HL-60/S4 (cell line): ENCODE results near the gene ARHGAP27.

Experiments used
- in situ Hi-C: fragments of 300-500 bp; cut with MboI; formaldehyde crosslinking; loops from 2 replicates; pipeline ENCODE4 v1.14.3; 2022; ENCODE audit warnings: low sequenced_read_pairs

The ARHGAP27 gene

DNA sequence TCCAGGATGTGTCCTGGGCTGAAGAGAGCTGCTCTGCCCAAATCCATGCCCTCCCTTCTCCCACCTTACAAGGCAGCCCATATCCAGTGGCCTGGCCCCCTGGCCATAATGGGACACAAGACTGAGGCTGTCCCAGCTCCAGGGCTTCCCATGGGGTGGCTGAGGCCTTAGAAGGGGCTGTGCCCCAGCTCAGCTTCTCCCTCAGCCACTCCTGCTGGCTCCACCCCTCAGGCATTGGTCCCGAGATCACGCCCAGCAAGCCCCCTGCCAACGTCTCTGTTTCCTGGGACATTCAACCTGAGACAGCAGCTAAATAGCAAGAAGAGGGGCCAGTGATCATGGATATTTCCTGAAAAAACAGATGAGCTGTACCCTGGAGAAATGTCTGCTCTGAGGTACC lies 43.3 kb downstream of the ARHGAP27 start:
- in situ Hi-C loops: loop anchor here (5.0 kb wide), 1 partner anchor 112 kb away; no protein-coding TSS in a partner anchor

DNA sequence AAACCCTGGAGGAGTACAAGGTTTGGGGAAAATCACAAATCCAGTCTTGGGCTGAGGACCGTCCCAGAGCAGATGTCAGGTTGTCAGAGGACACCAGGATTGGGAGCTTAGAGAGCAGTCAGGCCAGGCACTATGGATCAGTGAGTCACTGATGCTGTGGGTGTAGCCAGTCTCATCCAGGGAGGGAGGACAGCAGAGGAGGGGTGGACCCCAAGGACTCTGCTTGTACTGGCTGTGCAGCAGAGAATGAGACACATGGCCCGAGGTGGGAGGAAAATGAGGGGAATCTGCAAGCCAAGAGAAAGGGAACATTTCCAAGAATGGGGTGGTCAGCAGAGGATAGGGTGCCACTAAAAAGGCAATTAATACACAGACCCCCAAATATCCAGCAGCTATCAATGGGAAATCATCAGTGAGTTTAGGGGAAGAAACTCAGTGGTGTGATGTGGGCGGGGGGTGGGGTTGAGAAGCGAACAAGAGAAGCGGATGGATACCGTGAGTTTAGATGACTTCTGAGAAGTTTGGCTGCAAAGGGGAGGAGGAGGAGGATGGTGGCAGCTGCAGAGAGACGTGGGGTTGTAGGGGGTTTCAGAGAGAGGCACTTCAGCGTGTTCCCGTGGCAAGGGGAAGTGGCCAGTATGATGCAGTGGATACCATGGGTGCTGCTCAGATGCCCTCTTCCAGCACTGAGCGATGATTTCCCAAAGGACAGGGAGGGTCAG lies 43.9 kb downstream of the ARHGAP27 start:
- in situ Hi-C loops: loop anchor here (5.0 kb wide), 1 partner anchor 111 kb away; no protein-coding TSS in a partner anchor

DNA sequence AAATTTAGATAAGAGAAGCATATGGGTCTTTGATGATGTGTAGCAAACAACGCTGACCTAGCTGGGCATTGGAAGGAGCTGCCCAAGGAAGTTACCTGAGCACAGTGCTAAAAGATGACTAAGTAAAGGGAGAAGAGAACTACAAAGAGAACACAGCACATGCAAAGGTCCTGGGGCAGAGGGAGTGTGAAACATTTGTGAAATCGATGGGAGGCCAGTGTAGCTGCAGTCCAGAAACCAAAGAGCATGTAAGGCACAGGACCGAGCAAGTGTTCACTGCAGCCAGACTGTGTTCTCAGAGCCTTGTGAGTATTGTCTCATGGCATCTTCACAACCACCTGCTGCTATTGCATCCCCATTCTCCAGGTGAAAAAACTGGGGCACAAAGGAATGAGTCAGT lies 44.9 kb downstream of the ARHGAP27 start:
- in situ Hi-C loops: loop anchor here (5.0 kb wide), 1 partner anchor 110 kb away; no protein-coding TSS in a partner anchor

DNA sequence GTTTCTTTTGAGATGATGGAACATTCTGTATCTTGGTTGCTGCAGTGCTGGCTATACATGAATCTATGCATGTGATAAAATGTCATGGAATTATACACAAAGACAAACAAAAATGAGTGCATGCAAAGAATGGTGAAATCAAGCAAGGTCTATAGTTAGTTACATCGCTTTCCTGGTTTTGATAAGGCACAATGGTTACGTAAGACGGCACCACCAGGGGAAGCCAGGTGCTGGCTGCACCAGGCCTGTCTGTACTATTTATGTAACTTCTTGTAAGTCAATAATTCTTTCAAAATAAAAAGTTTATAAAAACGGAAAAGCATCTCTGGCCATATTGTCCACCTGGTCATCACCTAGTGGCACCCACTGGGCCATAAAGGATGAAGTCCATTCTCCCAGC lies 46.5 kb downstream of the ARHGAP27 start:
- in situ Hi-C loops: loop anchor here (5.0 kb wide), 1 partner anchor 109 kb away; no protein-coding TSS in a partner anchor

DNA sequence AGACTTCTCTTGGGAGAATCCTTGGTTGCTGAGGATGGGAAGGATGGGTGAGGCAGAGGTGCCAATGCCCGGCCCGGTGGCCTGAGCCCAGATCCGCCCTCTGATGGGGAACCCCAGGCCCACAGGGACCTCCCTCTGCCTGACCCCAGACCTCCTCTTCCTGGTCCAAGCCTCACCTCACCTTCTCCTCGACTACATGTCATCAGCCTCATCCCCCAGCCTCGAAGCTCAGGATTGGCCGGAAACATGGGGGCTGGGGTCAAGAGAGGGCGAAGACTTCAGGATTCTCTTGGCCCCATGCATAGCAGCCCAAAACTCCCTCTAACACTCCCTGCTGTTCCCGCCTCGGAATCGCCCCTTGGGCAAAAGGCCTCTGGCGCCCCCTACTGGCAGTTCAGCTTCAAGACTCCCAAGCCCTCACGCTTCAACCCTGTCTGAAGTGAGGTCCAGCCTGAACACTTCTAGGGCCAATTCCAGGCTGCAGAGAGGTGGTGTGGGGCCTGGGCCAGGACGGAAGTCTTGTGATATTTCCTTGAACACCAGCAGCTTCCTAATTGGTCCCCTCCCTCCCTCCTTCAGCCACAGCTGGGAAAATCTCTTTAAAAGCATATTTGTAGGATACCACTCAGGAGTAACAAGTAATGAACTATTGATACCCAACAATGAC lies 47.2 kb downstream of the ARHGAP27 start:
- in situ Hi-C loops: loop anchor here (5.0 kb wide), 1 partner anchor 108 kb away; no protein-coding TSS in a partner anchor

DNA sequence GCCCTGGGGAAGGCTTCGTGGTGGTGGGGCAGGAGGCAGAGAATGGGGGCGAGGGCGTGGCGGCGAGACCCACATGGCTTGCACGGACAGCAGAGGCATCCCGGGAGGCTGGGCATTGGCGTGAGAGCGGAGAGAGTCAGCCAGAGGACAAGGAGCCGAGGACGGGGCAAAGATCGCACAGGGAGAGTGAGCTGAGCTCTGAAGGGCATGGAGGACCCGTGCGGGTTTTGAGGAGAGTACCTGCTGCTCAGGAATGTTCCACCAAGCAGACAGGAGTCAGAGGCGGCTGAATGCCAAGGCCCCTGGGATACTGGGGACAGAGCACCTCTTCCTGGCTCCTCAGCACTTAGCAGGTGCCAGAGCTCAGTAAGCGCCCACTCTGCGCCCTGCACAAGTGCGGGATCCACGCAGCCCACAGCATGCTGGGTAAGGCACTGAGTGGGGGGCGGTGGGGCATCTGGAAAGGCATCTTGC lies 47.8 kb downstream of the ARHGAP27 start:
- in situ Hi-C loops: loop anchor here (5.0 kb wide), 1 partner anchor 108 kb away; no protein-coding TSS in a partner anchor

DNA sequence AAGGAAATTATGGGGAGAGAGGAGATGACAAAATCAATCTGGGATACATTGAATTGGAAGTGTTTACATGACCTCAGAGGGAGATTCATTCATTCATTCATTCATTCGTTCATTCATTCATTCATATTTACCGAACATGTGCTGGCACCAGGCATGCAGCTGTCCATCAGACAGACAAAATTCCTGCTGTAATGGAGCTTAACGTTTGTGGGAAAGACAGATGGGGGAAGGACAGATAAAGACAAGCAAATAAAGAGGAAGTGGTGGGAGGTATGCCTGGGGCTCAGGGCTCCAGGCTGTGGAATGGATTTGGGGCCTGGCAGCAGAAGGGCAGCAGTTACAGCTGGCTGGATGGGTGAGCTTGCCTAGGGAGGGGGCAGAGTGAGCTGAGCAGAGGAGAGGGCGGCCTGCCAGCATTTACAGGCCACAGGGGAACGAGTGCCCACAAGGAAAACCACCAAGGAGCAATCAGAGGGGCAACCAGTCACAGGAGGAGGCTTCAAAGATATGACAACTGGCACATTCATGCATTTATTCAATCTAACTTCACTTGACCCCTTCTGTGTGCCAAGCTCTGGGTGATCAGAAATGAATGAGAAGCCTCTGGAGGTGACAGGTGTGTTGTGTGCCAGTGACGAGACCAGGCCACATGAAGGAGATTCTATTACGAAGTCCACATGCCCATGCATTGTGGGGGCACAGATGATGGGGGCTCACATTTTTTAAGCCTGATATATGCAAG lies 48.5 kb downstream of the ARHGAP27 start:
- in situ Hi-C loops: no loop called here

DNA sequence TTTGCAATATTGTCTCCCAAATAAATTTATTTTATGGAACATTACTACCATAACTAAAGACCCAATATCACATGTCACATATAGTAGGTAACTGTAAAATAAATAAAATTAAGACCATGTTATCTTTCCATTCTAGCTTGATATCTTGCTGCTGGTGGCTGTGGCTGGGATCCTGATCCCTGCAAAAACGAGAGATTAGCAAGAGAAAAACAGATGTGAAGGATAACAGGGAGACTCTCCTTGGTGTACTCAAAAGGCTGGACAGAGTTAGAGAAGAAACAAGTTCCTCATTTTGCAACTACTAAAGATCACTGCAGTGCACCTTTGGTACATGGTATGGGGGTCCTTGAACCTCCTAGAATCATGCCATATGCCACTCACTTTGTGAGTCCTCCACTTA lies 49.7 kb downstream of the ARHGAP27 start:
- in situ Hi-C loops: no loop called here

DNA sequence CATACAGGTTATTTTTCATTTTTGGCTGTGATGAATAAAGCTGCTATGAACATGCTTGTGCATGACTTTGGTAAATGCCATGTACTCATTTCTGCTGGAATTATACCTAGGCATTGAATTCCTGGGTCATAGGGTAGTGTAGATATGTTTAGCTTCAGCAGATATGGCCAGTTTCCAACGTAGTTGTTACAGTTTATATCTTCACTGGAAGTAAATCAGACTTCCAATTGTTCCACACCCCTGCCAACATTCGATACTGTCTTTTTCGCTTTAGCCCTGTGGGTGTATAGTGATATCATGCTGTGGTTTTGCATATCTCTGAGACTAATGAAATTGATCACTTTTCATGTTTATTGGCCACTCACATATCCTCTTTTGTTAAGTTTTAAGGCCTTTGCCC lies 50.4 kb downstream of the ARHGAP27 start:
- in situ Hi-C loops: no loop called here

DNA sequence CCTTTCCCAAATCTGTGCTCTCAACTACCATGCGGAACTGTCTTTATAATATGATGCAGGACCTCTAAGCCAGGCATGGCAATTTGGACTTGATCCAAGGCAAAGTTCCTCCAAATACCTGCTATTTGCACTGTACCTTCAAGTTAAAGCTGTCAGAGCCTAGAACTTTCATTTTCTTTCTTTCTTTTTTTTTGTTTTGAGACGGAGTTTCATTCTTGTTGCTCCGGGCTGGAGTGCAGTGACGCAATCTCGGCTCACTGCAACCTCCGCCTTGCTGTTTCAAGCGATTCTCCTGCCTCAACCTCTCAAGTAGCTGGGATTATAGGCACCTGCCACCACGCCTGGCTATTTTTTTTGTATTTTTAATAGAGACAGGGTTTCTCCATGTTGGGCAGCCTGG lies 51.7 kb downstream of the ARHGAP27 start:
- in situ Hi-C loops: no loop called here

DNA sequence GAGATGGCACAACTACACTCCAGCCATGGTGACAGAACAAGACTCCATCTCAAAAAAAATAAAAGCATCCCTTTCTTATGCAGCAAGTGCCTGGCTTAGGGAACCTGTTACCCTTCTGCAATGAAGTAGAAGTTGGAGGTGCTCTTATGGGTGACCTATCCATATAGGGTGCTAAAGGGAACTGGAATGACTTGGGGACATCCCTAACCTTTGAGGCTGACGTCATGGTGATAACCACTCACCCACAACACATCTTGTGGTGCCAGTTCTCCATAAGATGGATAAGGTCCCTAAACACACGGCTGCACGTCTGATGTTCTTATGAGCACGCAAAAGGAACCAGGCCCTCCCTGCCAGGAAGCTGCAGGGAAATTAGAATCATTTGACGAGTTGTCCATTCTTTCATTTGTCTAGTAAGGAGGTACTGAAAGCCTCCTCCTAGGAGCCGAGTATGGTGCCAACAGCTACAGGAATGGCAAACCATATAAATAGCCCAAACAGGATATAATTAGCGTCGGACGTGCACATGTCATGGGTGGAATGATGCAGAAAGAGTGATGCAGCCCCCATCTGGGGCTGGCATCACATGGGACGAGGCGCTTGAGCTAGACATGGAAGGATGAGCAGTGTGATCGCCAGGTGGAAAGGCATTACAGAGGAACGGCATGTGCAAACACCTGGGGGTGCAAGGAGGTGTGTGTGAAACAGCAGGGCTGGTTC lies 52.5 kb downstream of the ARHGAP27 start:
- in situ Hi-C loops: no loop called here

DNA sequence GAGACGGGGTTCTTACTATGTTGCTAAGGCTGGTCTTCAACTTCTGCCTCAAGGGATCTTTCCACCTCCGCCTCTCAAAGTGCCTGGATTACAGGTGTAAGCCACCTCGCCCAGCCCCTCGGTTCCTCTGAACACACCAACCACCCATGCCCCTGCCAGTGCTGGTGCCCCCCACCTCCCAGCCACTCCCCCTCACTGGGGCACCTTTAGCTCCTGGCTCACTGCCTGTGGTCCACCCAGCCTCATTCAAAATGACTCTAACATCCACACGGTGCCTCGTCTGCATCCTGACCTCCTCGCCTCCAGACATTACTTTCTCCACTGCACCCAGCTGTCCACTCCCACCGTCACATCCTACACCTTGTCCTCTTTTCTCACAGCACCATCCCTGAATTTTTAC lies 55.3 kb downstream of the ARHGAP27 start:
- in situ Hi-C loops: no loop called here

DNA sequence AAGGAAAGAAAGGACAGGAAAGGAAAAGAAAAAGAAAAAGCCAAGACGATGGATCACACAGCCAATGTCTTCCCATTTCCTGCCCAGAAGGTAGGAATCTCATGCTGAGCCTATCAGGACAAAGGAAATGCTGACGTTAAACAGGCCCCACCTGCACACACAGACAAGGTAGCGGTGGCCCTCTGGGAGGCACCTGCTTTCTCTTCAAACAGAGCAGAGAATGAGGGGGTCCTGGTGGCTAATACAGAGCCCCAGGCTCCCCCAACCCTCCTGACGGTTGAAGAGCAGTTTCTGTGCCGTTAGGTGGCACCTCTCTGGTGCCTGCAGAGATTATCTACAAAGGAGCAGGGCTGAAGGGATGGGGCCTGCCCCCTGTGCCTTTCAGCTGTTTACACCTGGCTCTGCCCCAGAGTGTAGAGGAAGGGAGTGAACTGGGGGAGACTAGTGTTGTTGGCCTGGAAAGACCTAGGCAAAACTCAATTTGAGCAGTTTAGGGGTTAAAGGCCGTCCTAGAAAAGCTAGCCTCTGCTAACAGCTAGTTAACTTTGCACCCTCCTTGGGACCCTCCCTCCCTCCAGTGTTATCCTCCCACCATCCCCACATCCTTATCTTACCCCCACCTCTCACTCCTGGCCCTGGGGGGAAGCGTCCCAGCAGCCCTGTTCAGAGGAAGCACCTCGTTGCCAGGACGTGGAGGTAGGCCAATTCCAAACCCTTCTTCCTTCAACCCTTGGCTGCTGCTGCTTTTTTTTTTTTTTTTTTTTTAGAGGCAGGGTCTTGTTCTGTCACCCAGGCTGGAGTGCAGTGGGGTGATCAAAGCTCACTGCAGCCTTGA lies 56.3 kb downstream of the ARHGAP27 start:
- in situ Hi-C loops: no loop called here

DNA sequence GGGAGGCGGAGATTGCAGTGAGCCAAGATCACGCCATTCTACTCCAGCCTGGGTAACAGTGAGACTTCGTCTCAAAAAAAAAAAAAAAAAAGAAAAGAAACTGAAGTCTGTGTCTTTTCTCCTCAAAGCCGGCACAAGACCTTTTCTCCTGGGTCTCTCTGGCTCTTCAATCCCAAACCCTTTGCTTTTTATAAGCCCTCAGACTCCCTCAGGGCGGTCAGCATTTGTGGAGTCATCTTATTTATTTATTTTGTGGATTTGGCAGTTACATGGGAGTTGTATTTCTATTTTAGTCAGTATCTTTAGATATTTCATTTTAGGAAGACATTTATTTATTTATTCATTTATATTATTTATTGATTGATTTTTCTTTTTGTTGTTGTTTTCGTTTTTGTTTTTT lies 58.2 kb downstream of the ARHGAP27 start:
- in situ Hi-C loops: no loop called here

DNA sequence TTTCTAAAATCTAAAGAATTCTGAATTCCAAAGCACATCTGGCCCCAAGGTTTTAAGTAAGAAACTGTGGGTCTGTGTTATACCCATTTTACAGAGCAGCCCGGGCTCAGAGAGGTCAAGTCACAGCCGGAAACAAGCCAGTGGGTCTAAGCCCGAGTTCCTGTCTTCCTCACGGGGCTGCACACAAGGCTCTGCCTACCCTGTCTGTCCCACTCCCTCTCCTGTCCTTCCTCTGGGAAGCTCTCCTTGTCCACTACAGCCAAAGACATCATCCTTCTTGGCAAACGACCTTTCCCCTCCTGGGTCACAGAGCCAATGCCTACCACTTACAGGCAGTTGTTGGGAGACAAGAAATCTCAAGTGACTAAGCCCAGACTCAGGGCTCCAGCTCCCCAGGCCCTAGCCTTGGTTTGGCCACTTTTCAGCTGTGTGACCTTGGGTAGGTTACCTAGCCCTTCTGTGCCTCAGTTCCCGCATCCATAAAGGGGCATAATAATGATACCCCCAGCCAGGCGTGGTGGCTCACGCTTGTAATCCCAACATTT lies 60.3 kb downstream of the ARHGAP27 start:
- in situ Hi-C loops: no loop called here

DNA sequence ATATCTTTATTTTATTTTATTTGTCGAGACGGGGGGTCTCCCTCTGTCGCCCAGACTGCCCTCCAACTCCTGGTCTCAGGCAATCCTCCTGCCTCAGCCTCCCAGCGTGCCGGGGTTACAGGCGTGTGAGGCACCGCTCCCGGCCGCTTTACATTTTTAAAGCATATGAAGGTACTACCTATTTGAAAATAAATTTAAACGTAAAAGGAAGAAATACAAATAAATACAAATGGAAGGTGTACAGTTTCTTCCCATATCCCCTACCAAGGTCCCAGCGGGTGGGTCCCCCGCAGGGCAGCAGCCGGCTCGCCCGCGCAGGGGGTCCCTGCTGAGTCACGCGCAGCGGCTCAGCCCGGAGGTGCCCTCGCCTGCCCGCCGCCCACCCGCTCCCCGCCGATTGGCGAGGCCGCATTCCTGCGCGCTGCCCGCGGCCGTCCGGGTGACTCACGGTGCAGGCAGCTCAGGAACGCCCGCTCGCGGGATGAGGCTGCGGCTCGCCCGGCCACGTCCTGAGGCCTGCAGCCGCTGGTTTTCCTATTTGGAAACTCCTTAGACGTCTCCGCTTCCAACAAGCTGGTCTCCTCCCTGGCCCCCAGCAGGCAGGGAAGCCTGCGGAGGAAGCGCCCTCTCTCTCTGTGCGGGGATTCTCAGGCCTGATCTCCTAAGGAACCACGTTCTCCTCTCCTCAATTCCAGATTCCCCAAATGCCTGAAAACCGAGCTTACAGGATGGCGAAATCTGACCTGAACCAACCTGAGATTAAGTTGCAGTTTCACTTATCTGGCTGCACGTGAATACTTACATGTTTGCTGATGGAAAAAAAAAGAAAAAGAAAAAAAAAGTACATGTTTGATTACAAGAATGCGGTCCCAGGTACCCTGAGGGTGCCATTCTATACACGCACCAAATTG lies 61.0 kb downstream of the ARHGAP27 start:
- in situ Hi-C loops: no loop called here

DNA sequence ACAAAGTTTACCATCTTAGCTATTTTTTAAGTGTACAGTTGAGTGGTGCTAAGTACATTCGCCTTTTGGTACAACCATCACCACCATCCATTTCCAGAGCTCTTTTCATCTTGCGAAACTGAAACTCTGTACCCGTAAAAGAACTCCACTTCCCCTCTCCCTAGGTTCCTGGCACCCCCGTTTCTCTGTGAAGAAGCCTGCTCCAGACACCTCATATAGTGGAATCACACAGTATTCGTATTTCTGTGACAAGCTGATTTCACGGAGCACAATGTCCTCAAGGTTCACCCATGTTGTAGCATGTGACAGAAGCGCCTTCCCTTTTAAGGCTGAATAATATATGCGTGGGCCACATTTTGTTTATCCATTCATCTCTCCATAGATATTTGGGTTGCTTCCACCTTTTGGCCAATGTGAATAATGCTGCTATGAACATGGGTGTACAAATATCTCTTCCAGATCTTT lies 61.7 kb downstream of the ARHGAP27 start:
- in situ Hi-C loops: no loop called here

DNA sequence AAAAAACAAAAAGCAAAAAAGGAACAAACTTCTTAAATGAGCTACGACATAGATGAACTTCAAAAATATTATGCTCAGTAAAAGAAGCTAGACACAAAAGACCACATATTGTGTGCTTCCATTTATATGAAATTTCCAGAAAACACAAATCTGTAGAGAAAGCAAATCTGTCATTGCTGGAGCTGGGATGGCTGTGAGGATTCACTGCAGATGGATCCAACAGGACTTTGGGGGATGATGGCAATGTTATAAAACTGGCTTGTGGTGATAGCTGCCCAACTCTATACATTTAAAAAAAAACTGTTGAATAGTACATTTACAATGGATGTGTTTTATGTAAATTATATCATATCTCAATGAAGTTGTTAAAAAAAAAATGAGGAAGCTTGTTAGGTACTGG lies 63.2 kb downstream of the ARHGAP27 start:
- in situ Hi-C loops: no loop called here
